H9 (cell line): Measurements from ENCODE around the gene ZNF570. TPM values are rescaled to one million over a fixed set of nuclear protein-coding genes. Genes with fewer than 3 reads are reported as not detected.

Experiments used
- DNase-seq: peaks from one replicate; pipeline ENCODE4 v3.0.0-alpha.2; 2017
- H2AFZ ChIP-seq: one replicate; pipeline ENCODE4 v1.6.1; 2013; ENCODE audit warnings: mild to moderate bottlenecking, low read length, control low read depth, moderate library complexity
- H2AK5ac ChIP-seq: 2 replicates; pipeline ENCODE4 v1.6.1; 2013; ENCODE audit warnings: low read length, control low read depth, mixed read lengths; ENCODE audit not compliant: insufficient read length
- H2BK120ac ChIP-seq: one replicate; pipeline ENCODE4 v1.6.1; 2013; ENCODE audit warnings: low read depth, mild to moderate bottlenecking, low read length, control low read depth, inconsistent platforms; ENCODE audit not compliant: poor library complexity, severe bottlenecking
- H2BK12ac ChIP-seq: 2 replicates; pipeline ENCODE4 v1.6.1; 2013; ENCODE audit warnings: low read length, control low read depth, mixed read lengths, low read depth; ENCODE audit not compliant: insufficient read length
- H2BK15ac ChIP-seq: 2 replicates; pipeline ENCODE4 v1.6.1; 2013; ENCODE audit warnings: low read depth, low read length, control low read depth
- H2BK20ac ChIP-seq: one replicate; pipeline ENCODE4 v1.6.1; 2013; ENCODE audit warnings: low read depth, mild to moderate bottlenecking, low read length, control low read depth, inconsistent platforms; ENCODE audit not compliant: poor library complexity, severe bottlenecking
- H2BK5ac ChIP-seq: 2 replicates; pipeline ENCODE4 v1.6.1; 2013; ENCODE audit warnings: low read length, control low read depth, mixed read lengths; ENCODE audit not compliant: insufficient read length
- H3K14ac ChIP-seq: 2 replicates; pipeline ENCODE4 v1.6.1; 2013; ENCODE audit warnings: low read length, control low read depth; ENCODE audit not compliant: insufficient read depth
- H3K18ac ChIP-seq: 2 replicates; pipeline ENCODE4 v1.6.1; 2013; ENCODE audit warnings: low read depth, mild to moderate bottlenecking, mixed read lengths, low read length, control low read depth; ENCODE audit not compliant: insufficient read length
- H3K23ac ChIP-seq: 2 replicates; pipeline ENCODE4 v1.6.1; 2013; ENCODE audit warnings: low read length, control low read depth, mixed read lengths, low read depth; ENCODE audit not compliant: insufficient read length
- H3K23me2 ChIP-seq: 2 replicates; pipeline ENCODE4 v1.6.1; 2013; ENCODE audit warnings: low read depth, mild to moderate bottlenecking, mixed read lengths, low read length, control low read depth; ENCODE audit not compliant: insufficient read length, poor library complexity, severe bottlenecking
- H3K27ac ChIP-seq: 2 replicates; pipeline ENCODE4 v1.5.1; 2013; ENCODE audit warnings: low read length, control low read depth, mixed read lengths, low read depth; ENCODE audit not compliant: insufficient read length
- H3K27me3 ChIP-seq: 2 replicates; pipeline ENCODE4 v1.6.1; 2013; ENCODE audit warnings: low read length, control low read depth, inconsistent platforms; ENCODE audit not compliant: insufficient read depth
- H3K4ac ChIP-seq: 2 replicates; pipeline ENCODE4 v1.6.1; 2013; ENCODE audit warnings: low read depth, mild to moderate bottlenecking, control low read depth, inconsistent platforms, low read length, moderate library complexity
- H3K4me1 ChIP-seq: 2 replicates; pipeline ENCODE4 v1.6.1; 2013; ENCODE audit warnings: low read length, control low read depth, inconsistent platforms; ENCODE audit not compliant: insufficient read depth
- H3K4me2 ChIP-seq: 2 replicates; pipeline ENCODE4 v1.6.1; 2013; ENCODE audit warnings: low read length, control low read depth, mixed read lengths; ENCODE audit not compliant: insufficient read length, insufficient read depth
- H3K56ac ChIP-seq: 2 replicates; pipeline ENCODE4 v1.6.1; 2013; ENCODE audit warnings: low read depth, mild to moderate bottlenecking, mixed read lengths, low read length, control low read depth; ENCODE audit not compliant: insufficient read length
- H3K79me1 ChIP-seq: 2 replicates; pipeline ENCODE4 v1.6.1; 2013; ENCODE audit warnings: low read depth, mild to moderate bottlenecking, moderate library complexity, low read length, control low read depth, inconsistent platforms; ENCODE audit not compliant: insufficient read depth, poor library complexity, severe bottlenecking
- H3K79me2 ChIP-seq: 2 replicates; pipeline ENCODE4 v1.6.1; 2013; ENCODE audit warnings: low read length, control low read depth, inconsistent platforms; ENCODE audit not compliant: insufficient read depth
- H3K9ac ChIP-seq: 2 replicates; pipeline ENCODE4 v1.6.1; 2013; ENCODE audit warnings: low read length, control low read depth, mixed read lengths; ENCODE audit not compliant: insufficient read length; ENCODE audit errors: extremely low read depth
- H3K9me3 ChIP-seq: one replicate; pipeline ENCODE4 v1.6.1; 2013; ENCODE audit warnings: low read depth, low read length, inconsistent platforms; ENCODE audit not compliant: control insufficient read depth
- H3T11ph ChIP-seq: one replicate; pipeline ENCODE4 v1.6.1; 2013; ENCODE audit warnings: mild to moderate bottlenecking, low read length, control low read depth, inconsistent platforms
- H4K20me1 ChIP-seq: one replicate; pipeline ENCODE4 v1.6.1; 2013; ENCODE audit not compliant: control insufficient read depth, insufficient read length, insufficient read depth
- H4K5ac ChIP-seq: 2 replicates; pipeline ENCODE4 v1.6.1; 2013; ENCODE audit warnings: low read depth, mild to moderate bottlenecking, mixed read lengths, low read length, control low read depth; ENCODE audit not compliant: insufficient read length
- H4K8ac ChIP-seq: replicated peaks from 2 replicates; pipeline ENCODE4 v1.6.1; 2013; ENCODE audit warnings: low read length, control low read depth, mixed read lengths, low read depth; ENCODE audit not compliant: insufficient read length
- H4K91ac ChIP-seq: 2 replicates; pipeline ENCODE4 v1.6.1; 2013; ENCODE audit warnings: low read depth, mild to moderate bottlenecking, moderate library complexity, mixed read lengths, low read length, control low read depth; ENCODE audit not compliant: insufficient read length
- H3K27ac Mint-ChIP-seq, 3 experiments: 2 replicates in 2 of 3; 3 replicates in 1 of 3; pipeline ENCODE4 v1.8.0; 2020 to 2021; ENCODE audit warnings: mixed read lengths in 3 of 3, mild to moderate bottlenecking in 1 of 3, moderate library complexity in 1 of 3
- H3K27me3 Mint-ChIP-seq: 2 replicates; pipeline ENCODE4 v1.8.0; 2021; ENCODE audit warnings: low read depth, mild to moderate bottlenecking, moderate library complexity, mixed read lengths
- H3K36me3 Mint-ChIP-seq, 3 experiments: 2 replicates in 2 of 3; 3 replicates in 1 of 3; pipeline ENCODE4 v1.8.0; 2020 to 2021; ENCODE audit warnings: low read depth in 3 of 3, mixed read lengths in 3 of 3; ENCODE audit not compliant: insufficient read depth in 1 of 3
- H3K4me1 Mint-ChIP-seq, 2 experiments: 2 replicates each; pipeline ENCODE4 v1.8.0; 2020; ENCODE audit warnings: mixed read lengths in 2 of 2
- H3K4me3 Mint-ChIP-seq, 2 experiments: 2 replicates in 1 of 2; 3 replicates in 1 of 2; pipeline ENCODE4 v1.8.0; 2020 to 2021; ENCODE audit warnings: mild to moderate bottlenecking in 2 of 2, mixed read lengths in 2 of 2, moderate library complexity in 1 of 2
- H3K9me3 Mint-ChIP-seq, 2 experiments: 2 replicates in 1 of 2; 3 replicates in 1 of 2; pipeline ENCODE4 v1.8.0; 2020; ENCODE audit warnings: mild to moderate bottlenecking in 2 of 2, mixed read lengths in 2 of 2, moderate library complexity in 1 of 2
- CTCF ChIP-seq: fragments of 200-600 bp; sonication (generic); conservative IDR thresholded peaks from 3 replicates; pipeline ENCODE4 v1.8.0; 2021; ENCODE audit warnings: antibody characterized with exemption, mild to moderate bottlenecking
- WGBS: extraction: QIAGEN DNeasy Blood & Tissue Kit; methylation state at CpG from one replicate; pipeline ENCODE4 v1.1.7; 2013; ENCODE audit warnings: missing lambda C conversion rate, low lambda C conversion rate, mixed read lengths; ENCODE audit not compliant: insufficient read length; ENCODE audit errors: extremely low coverage; 5-methylcytosine and 5-hydroxymethylcytosine counted together
- total RNA-seq: library from RNA; stranded (reverse); gene quantifications from 2 replicates; pipeline ENCODE4 v1.2.1, GENCODE V29; 2021

ZNF570 gene
- total RNA-seq, 1 experiment from 2014 or later = 5.9 TPM

DNA sequence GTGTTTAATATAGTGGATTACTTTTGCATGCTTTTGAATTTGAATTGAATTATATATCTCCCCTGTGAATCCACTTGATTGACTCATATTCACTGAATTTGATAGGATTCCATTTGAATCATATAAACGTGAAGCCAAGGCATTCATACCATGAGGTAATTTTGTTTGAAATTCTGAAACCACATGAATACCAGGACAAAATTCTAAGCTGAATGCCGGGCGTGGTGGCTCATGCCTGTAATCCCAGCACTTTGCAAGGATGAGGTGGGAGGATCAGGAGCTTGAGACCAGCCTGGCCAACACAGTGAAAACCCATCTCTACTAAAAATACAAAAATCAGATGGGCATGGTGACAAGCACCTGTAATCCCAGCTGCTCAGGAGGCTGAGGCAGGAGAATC, 42.0 kb downstream of the ZNF570 start:
- Histone ChIP-seq H3K56ac (no peak overlapping the region), H3K79me2 (no peaks in the 10 kb centered on the region), H3K4me2 (no peak overlapping the region), H2BK20ac (no peak overlapping the region), H2BK5ac (no peak overlapping the region), H2AK5ac (no peak overlapping the region), H3K23me2 (peaks cover 9% of the 10 kb centered on the region), H3K27ac (no peak overlapping the region), H4K20me1 (no peaks in the 10 kb centered on the region), H3K4ac (no peak overlapping the region), H3K23ac (no peak overlapping the region), H4K5ac (no peak overlapping the region), H4K8ac (no peak overlapping the region), H3K18ac (no peak overlapping the region), H3K9ac (no peak overlapping the region), H3K9me3 (no peaks in the 10 kb centered on the region), H2AFZ (no peak overlapping the region), H3K4me1 (peaks cover 3% of the 10 kb centered on the region; the same call in 1 of the 2 replicates), H2BK120ac (no peak overlapping the region), H3K27me3 (no peaks in the 10 kb centered on the region), H4K91ac (no peak overlapping the region), H3K14ac (no peak overlapping the region), H3K79me1 (no peaks in the 10 kb centered on the region), H2BK15ac (no peak overlapping the region), H2BK12ac (no peak overlapping the region), H3T11ph (no peak overlapping the region)
- TF ChIP-seq CTCF = no peak
- H3K9me3 Mint-ChIP-seq = peaks cover 0 to 16% of the 10 kb centered on the region in 2 experiments; a peak in 2 of 5 replicates
- WGBS = no CpG with 5 or more reads among the region's 3 CpGs
- no peak for DNase-seq
- no peaks in the 10 kb centered on the region for H3K27me3 Mint-ChIP-seq
- H3K27ac Mint-ChIP-seq = no peak overlapping the region
- H3K36me3 Mint-ChIP-seq = peaks cover 46 to 48% (median 47%) of the 10 kb centered on the region in 3 experiments
- H3K4me1 Mint-ChIP-seq = no peaks in the 10 kb centered on the region; a peak in 1 of 4 replicates
- no peak overlapping the region for H3K4me3 Mint-ChIP-seq
